HepG2 (cell line): ENCODE measurements around the gene SNRPN. TPM values are rescaled to one million over a fixed set of nuclear protein-coding genes. Genes with fewer than 3 reads are reported as not detected.

ENCODE experiments used
- ATAC-seq: fragments of 200-7000 bp; cut with Tn5 transposase; 3 replicates; pipeline ENCODE4 v1.9.1; 2020; ENCODE audit warnings: mild to moderate bottlenecking, moderate library complexity
- Bru-seq: library from RNA; stranded (reverse); fragments of 400-500 nt; gene quantifications from one replicate; lab custom pipeline; 2021; lab: Mats Ljungman, UMichigan
- BruChase-seq, 2 experiments: library from RNA; stranded (reverse); fragments of 400-500 nt; gene quantifications; one replicate each; lab custom pipeline; 2021; lab: Mats Ljungman, UMichigan
- BruUV-seq: library from RNA; stranded (reverse); fragments of 400-500 nt; replicated peaks from 2 replicates; lab custom pipeline; 2021; lab: Mats Ljungman, UMichigan
- CTCF ChIA-PET: fragments of 300-600 bp; formaldehyde crosslinking; extraction: SDS; loops from one replicate; lab custom pipeline; 2021; ENCODE audit warnings: low total read pairs, inconsistent platforms, low intra/inter-chr PET ratio; lab: Yijun Ruan, JAX
- POLR2A ChIA-PET: fragments of 350-600 bp; sonication (Branson Sonifier 250); formaldehyde crosslinking; loops from one replicate; lab custom pipeline; 2020; ENCODE audit warnings: antibody characterized with exemption, inconsistent platforms; lab: Yijun Ruan, JAX
- DNase-seq: peaks from one replicate; pipeline ENCODE4 v3.0.0-alpha.2; 2015; ENCODE audit warnings: low spot score
- FAIRE-seq: peaks from 3 replicates; lab custom pipeline; 2011; peaks lifted over from hg19 to GRCh38; lab: Jason Lieb, UNC
- H2AFZ ChIP-seq: one replicate; pipeline ENCODE4 v1.6.1; 2011; ENCODE audit warnings: low read length, inconsistent platforms
- H3K27ac ChIP-seq: fragments of 300-600 bp; 3 replicates; pipeline ENCODE4 v1.8.0; 2011; ENCODE audit warnings: mixed run types, mild to moderate bottlenecking, mixed read lengths, low read length, inconsistent platforms; ENCODE audit not compliant: insufficient read depth; ENCODE audit errors: extremely low read length
- H3K27me3 ChIP-seq, 2 experiments: fragments of 200-600 bp in 1 of 2; 2 replicates in 1 of 2; 3 replicates in 1 of 2; pipeline versions ENCODE4 v1.6.0 to v1.8.0; 2011; ENCODE audit warnings: low read length in 2 of 2, mild to moderate bottlenecking in 2 of 2, moderate library complexity in 2 of 2, inconsistent platforms in 1 of 2; ENCODE audit not compliant: insufficient read depth in 2 of 2, control insufficient read depth in 1 of 2
- H3K36me3 ChIP-seq, 2 experiments: fragments of 200-600 bp in 1 of 2; replicated peaks in 1 of 2; 2 replicates in 1 of 2; 3 replicates in 1 of 2; pipeline versions ENCODE4 v1.5.1 to v1.8.0; 2011; ENCODE audit warnings: low read length in 2 of 2, inconsistent platforms in 1 of 2; ENCODE audit not compliant: insufficient read depth in 2 of 2, control insufficient read depth in 1 of 2
- H3K4me1 ChIP-seq: 2 replicates; pipeline ENCODE4 v1.5.1; 2012; ENCODE audit warnings: low read length, inconsistent platforms; ENCODE audit not compliant: insufficient read depth
- H3K4me2 ChIP-seq: 2 replicates; pipeline ENCODE4 v1.6.0; 2011; ENCODE audit warnings: low read depth, low read length, inconsistent platforms
- H3K4me3 ChIP-seq, 3 experiments: fragments of 200-600 bp in 1 of 3; sonication (generic), shearing (Covaris generic) in 1 of 3; replicated peaks in 1 of 3; 2 replicates each; pipeline ENCODE4 v1.5.1; 2011 to 2016; ENCODE audit warnings: low read length in 3 of 3, inconsistent platforms in 2 of 3, low read depth in 2 of 3, mild to moderate bottlenecking in 2 of 3, control low read depth in 1 of 3, mixed read lengths in 1 of 3; ENCODE audit not compliant: insufficient read depth in 1 of 3
- H3K79me2 ChIP-seq: one replicate; pipeline ENCODE4 v1.6.1; 2011; ENCODE audit warnings: low read length, inconsistent platforms; ENCODE audit not compliant: insufficient read depth
- H3K9ac ChIP-seq: 2 replicates; pipeline ENCODE4 v1.6.0; 2011; ENCODE audit warnings: mild to moderate bottlenecking, low read depth, low read length, inconsistent platforms; ENCODE audit not compliant: insufficient read depth
- H3K9me3 ChIP-seq: 2 replicates; pipeline ENCODE4 v1.5.1; 2012; ENCODE audit warnings: mild to moderate bottlenecking, low read length
- H4K20me1 ChIP-seq: 2 replicates; pipeline ENCODE4 v1.6.0; 2011; ENCODE audit warnings: inconsistent platforms, mild to moderate bottlenecking, low read length, moderate library complexity; ENCODE audit not compliant: insufficient read depth
- AGO2 ChIP-seq: fragments of 200-400 bp; formaldehyde crosslinking; optimal IDR thresholded peaks from 2 replicates; pipeline ENCODE3; 2017; ENCODE audit warnings: mild to moderate bottlenecking, low read depth, low read length, moderate library complexity
- ARHGAP35 ChIP-seq: sonication (generic); formaldehyde crosslinking; IDR thresholded peaks from 2 replicates; pipeline ENCODE4 v1.9.0; 2022; ENCODE audit warnings: mild to moderate bottlenecking, inconsistent platforms, moderate library complexity, missing genetic modification reagents, borderline replicate concordance
- CBX1 ChIP-seq: IDR thresholded peaks from one replicate; pipeline ENCODE4 v1.6.1; 2016; ENCODE audit warnings: antibody characterized with exemption, low read depth
- MED1 ChIP-seq: sonication (generic); formaldehyde crosslinking; IDR thresholded peaks from 2 replicates; pipeline ENCODE4 v1.4.0; 2020; ENCODE audit warnings: missing genetic modification reagents
- MEIS1 ChIP-seq: sonication (generic); formaldehyde crosslinking; IDR thresholded peaks from 2 replicates; pipeline ENCODE4 v1.9.0; 2021; ENCODE audit warnings: mild to moderate bottlenecking, missing genetic modification reagents, moderate library complexity, borderline replicate concordance
- MXD1 ChIP-seq: sonication (generic); formaldehyde crosslinking; IDR thresholded peaks from 2 replicates; pipeline ENCODE4 v1.4.0; 2020; ENCODE audit warnings: mild to moderate bottlenecking, missing genetic modification reagents
- RFXAP ChIP-seq: sonication (generic); formaldehyde crosslinking; IDR thresholded peaks from 2 replicates; pipeline ENCODE4 v1.4.0; 2020; ENCODE audit warnings: missing genetic modification reagents, borderline replicate concordance
- SIX1 ChIP-seq: sonication (generic); formaldehyde crosslinking; IDR thresholded peaks from 2 replicates; pipeline ENCODE4 v1.4.0; 2020; ENCODE audit warnings: missing genetic modification reagents, borderline replicate concordance
- THAP11 ChIP-seq: IDR thresholded peaks from 2 replicates; pipeline ENCODE4 v1.6.1; 2016; ENCODE audit warnings: missing biosample characterization, missing genetic modification reagents
- ZBTB3 ChIP-seq: sonication (generic); formaldehyde crosslinking; IDR thresholded peaks from 2 replicates; pipeline ENCODE4 v1.4.0; 2020; ENCODE audit warnings: low read depth, mild to moderate bottlenecking, moderate library complexity, missing genetic modification reagents, borderline replicate concordance
- ZNF850 ChIP-seq: sonication (generic); formaldehyde crosslinking; conservative IDR thresholded peaks from 2 replicates; pipeline ENCODE4 v1.9.0; 2021; ENCODE audit warnings: mild to moderate bottlenecking, missing genetic modification reagents
- WGBS: methylation state at CpG from one replicate; pipeline ENCODE4 v1.1.6; 2017; ENCODE audit warnings: low lambda C conversion rate; 5-methylcytosine and 5-hydroxymethylcytosine counted together
- in situ Hi-C: cut with HindIII; loops from 2 replicates; pipeline ENCODE4 v1.10.0; 2017; ENCODE audit warnings: low pct_unique_long_range_greater_than_20kb; ENCODE audit not compliant: extremely low pct_ligation_motif_present
- intact Hi-C: fragments of 100-400 bp; cut with micrococcal nuclease; formaldehyde crosslinking; loops from one replicate; pipeline ENCODE4 v1.10.0; 2022; ENCODE audit not compliant: unreplicated experiment
- long read RNA-seq, 2 experiments: library from RNA in 1 of 2; library from polyadenylated mRNA in 1 of 2; stranded (forward) in 1 of 2; unstranded in 1 of 2; transcript quantifications; one replicate each; pipeline ENCODE4 v2.0.0, GENCODE V29; 2019 to 2022
- polyA minus RNA-seq, 3 experiments: library from RNA; depleted of rRNA, polyadenylated mRNA; stranded (reverse); fragments of >200 nt; gene quantifications; 2 replicates each; pipeline ENCODE4 v1.2.3, GENCODE V29; 2011; ENCODE audit warnings: low replicate concordance in 1 of 3
- polyA plus RNA-seq, 8 experiments: library from polyadenylated mRNA; depleted of rRNA in 3 of 8; stranded (reverse) in 7 of 8; unstranded in 1 of 8; fragments of >200 nt; fragmentation: Illumina TruSeq in 4 of 8; extraction: Trizol in 4 of 8; gene quantifications; 2 replicates each; pipeline versions ENCODE4 v1.2.1 to v1.2.3, GENCODE V29; 2011 to 2016; ENCODE audit warnings: low read depth in 4 of 8, missing spikeins in 1 of 8, mixed read lengths in 1 of 8; ENCODE audit not compliant: insufficient read depth in 1 of 8
- total RNA-seq, 5 experiments: library from RNA; depleted of rRNA; stranded (reverse); fragments of >200 nt; fragmentation: Illumina TruSeq; extraction: Trizol; gene quantifications; 2 replicates each; pipeline ENCODE4 v1.2.3, GENCODE V29; 2016; ENCODE audit warnings: low read depth in 1 of 5
- TF ChIP-seq, protein P1 (sequence below): sonication (generic); formaldehyde crosslinking; IDR thresholded peaks from 2 replicates; pipeline ENCODE4 v1.5.0; 2020; ENCODE audit warnings: mild to moderate bottlenecking, missing genetic modification reagents, borderline replicate concordance

The SNRPN gene
- total RNA-seq (2016; rRNA removed; fragmentation: Illumina TruSeq; extraction: Trizol) = 208 and 212 TPM in 2 replicates
- total RNA-seq (2016; cell fraction: cytosol; rRNA removed; fragmentation: Illumina TruSeq; extraction: Trizol; ENCODE audit: low read depth) = 102 and 134 TPM in 2 replicates
- 189 and 210 TPM in 2 replicates for total RNA-seq (2016; cell fraction: insoluble cytoplasmic fraction; rRNA removed; fragmentation: Illumina TruSeq; extraction: Trizol)
- 191 and 246 TPM in 2 replicates for total RNA-seq (2016; cell fraction: membrane; rRNA removed; fragmentation: Illumina TruSeq; extraction: Trizol)
- total RNA-seq (2016; cell fraction: nucleus; rRNA removed; fragmentation: Illumina TruSeq; extraction: Trizol) = 98.0 and 107 TPM in 2 replicates
- polyA plus RNA-seq (2011; rRNA removed) = 133 and 140 TPM in 2 replicates
- 149 and 162 TPM in 2 replicates for polyA plus RNA-seq (2011; cell fraction: cytosol; rRNA removed)
- polyA plus RNA-seq (2011; cell fraction: nucleus; rRNA removed) = 82.0 and 95.1 TPM in 2 replicates
- 126 and 133 TPM in 2 replicates for polyA plus RNA-seq (2012)
- 114 and 153 TPM in 2 replicates for polyA plus RNA-seq (2016; cell fraction: cytosol; fragmentation: Illumina TruSeq; extraction: Trizol; ENCODE audit: low read depth)
- 172 and 194 TPM in 2 replicates for polyA plus RNA-seq (2016; cell fraction: insoluble cytoplasmic fraction; fragmentation: Illumina TruSeq; extraction: Trizol; ENCODE audit: low read depth)
- 173 and 213 TPM in 2 replicates for polyA plus RNA-seq (2016; cell fraction: membrane; fragmentation: Illumina TruSeq; extraction: Trizol; ENCODE audit: low read depth)
- polyA plus RNA-seq (2016; cell fraction: nucleus; fragmentation: Illumina TruSeq; extraction: Trizol; ENCODE audit: insufficient read depth, low read depth) = 136 and 145 TPM in 2 replicates
- 0.49 and 125 TPM in 2 replicates for polyA minus RNA-seq (2011; rRNA and poly(A)+ RNA removed; ENCODE audit: low replicate concordance)
- 56.9 and 65.0 TPM in 2 replicates for polyA minus RNA-seq (2011; cell fraction: cytosol; rRNA and poly(A)+ RNA removed)
- polyA minus RNA-seq (2011; cell fraction: nucleus; rRNA and poly(A)+ RNA removed) = 134 and 139 TPM in 2 replicates
- Bru-seq, nascent RNA = percentile 36 among the genes with signal in this experiment
- percentile 50 among the genes with signal in this experiment for BruChase-seq, experiment 1, labeled RNA remaining after a 6-hour chase
- percentile 45 among the genes with signal in this experiment for BruChase-seq, experiment 2, labeled RNA remaining after a 2-hour chase
- long read RNA-seq, experiment 1, transcript SNRPN-202 (10 exons, 1,528 nt) = major isoform, 224 of 300 reads
- long read RNA-seq, experiment 1, partial matches to known transcripts = 17 of 300 reads
- long read RNA-seq, experiment 1, other reads (novel, unspliced or antisense) = 52 of 300 reads
- long read RNA-seq, experiment 2, transcript SNRPN-202 (10 exons, 1,528 nt) = major isoform, 276 of 417 reads
- long read RNA-seq, experiment 2, transcript SNRPN-201 (10 exons, 1,304 nt) = minor isoform, 5 of 417 reads
- long read RNA-seq, experiment 2, partial matches to known transcripts = 49 of 417 reads
- long read RNA-seq, experiment 2, other reads (novel, unspliced or antisense) = 85 of 417 reads

DNA sequence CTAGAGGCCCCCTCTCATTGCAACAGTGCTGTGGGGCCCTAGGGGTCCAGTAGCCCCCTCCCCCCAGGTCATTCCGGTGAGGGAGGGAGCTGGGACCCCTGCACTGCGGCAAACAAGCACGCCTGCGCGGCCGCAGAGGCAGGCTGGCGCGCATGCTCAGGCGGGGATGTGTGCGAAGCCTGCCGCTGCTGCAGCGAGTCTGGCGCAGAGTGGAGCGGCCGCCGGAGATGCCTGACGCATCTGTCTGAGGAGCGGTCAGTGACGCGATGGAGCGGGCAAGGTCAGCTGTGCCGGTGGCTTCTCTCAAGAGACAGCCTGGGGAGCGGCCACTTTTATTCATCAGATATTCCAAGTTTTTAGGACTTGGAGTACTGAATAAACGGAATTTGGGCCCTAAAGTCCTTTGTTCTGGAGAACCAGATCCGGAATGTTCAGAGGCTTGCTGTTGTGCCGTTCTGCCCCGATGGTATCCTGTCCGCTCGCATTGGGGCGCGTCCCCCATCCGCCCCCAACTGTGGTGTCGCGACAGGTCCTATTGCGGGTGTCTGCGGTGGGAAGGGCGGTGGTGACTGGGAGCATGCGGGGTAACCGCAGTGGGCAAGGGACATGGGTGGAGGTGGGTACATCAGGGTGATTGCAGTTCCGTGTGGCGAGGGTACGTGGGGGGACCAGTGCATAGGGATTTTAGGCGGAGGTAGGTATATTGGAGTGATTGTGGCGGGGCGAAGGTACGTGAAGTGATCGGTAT lies at the start of gene SNRPN, which contains the start of gene SNURF:
Gene SNRPN (plus strand): TSS at position 205 of the 748 bp plus-strand sequence. CDS start 19,467 bp downstream, outside the sequence.
Gene SNURF (plus strand): TSS at position 205 of the 748 bp plus-strand sequence. CDS start 62 bp downstream, at position 267.
- intact Hi-C loops (loop anchor here (2.0 to 5.0 kb wide), 2 partner anchors 32 to 53 kb away; no protein-coding TSS in a partner anchor), in situ Hi-C loops (no loop called here)
- POLR2A ChIA-PET = interaction anchor here (0.5 to 1.2 kb wide), 4 partner anchors 10 to 61 kb away, joined by 3 to 4 read pairs (median 4); no protein-coding TSS in a partner anchor
- Histone ChIP-seq H3K27ac (peak within 1 kb of the TSS; percentile 76), H3K4me1 (peaks cover 32% of the 10 kb centered on the region), H3K4me2 (peak within 1 kb of the TSS; percentile 75), H3K9ac (peak within 1 kb of the TSS; percentile 84), H2AFZ (no peak within 1 kb of the TSS), H3K27me3 (no peaks in the 10 kb centered on the region; a peak in 1 of 5 replicates), H3K36me3 (no peaks in the 10 kb centered on the region), H3K4me3 (peak within 1 kb of the TSS; percentile 82 to 96 (median 90)), H4K20me1 (peaks cover 12% of the 10 kb centered on the region; the same call in 1 of the 2 replicates), H3K9me3 (peaks cover 32% of the 10 kb centered on the region), H3K79me2 (peaks cover 49% of the 10 kb centered on the region)
- CTCF ChIA-PET = no interaction called here
- DNase-seq (peak; percentile 30), ATAC-seq (peak; percentile 75), FAIRE-seq (no peak)
- BruUV-seq = no TSS peak
- WGBS = 65% methylated on average over 17 of the region's 47 CpGs
- TF ChIP-seq RFXAP (CRISPR knock-in tag) (no peak), MEIS1 (CRISPR knock-in tag) (no peak), ZNF850 (CRISPR knock-in tag) (no peak), ZBTB3 (CRISPR knock-in tag) (no peak), THAP11 (CRISPR knock-in tag) (0 out of 2 replicates have a peak, but pooled peaks have one; percentile 14), AGO2 (peak; percentile 21), SIX1 (no peak), ARHGAP35 (CRISPR knock-in tag) (no peak), MXD1 (CRISPR knock-in tag) (0 out of 2 replicates have a peak, but pooled peaks have one; percentile 35), MED1 (CRISPR knock-in tag) (no peak), CBX1 (no peak)
- TF ChIP-seq, protein P1, sequence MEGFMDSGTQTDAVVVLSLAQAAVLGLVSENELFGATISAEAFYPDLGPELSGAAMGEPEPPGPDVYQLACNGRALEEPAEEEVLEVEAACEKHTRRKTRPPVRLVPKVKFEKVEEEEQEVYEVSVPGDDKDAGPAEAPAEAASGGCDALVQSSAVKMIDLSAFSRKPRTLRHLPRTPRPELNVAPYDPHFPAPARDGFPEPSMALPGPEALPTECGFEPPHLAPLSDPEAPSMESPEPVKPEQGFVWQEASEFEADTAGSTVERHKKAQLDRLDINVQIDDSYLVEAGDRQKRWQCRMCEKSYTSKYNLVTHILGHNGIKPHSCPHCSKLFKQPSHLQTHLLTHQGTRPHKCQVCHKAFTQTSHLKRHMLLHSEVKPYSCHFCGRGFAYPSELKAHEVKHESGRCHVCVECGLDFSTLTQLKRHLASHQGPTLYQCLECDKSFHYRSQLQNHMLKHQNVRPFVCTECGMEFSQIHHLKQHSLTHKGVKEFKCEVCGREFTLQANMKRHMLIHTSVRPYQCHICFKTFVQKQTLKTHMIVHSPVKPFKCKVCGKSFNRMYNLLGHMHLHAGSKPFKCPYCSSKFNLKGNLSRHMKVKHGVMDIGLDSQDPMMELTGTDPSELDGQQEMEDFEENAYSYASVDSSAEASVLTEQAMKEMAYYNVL (CRISPR knock-in tag) = no peak
